UCSD-AML1 (cell line): ENCODE measurements around the gene OGDH.
"Not testable (repeated sequence)": the region's sequence is repeated elsewhere in the genome, so short reads cannot be mapped to it uniquely, and the experiment has no call there.

Experiments used
- DNase-seq: peaks from one replicate; lab custom pipeline; 2025; ENCODE audit not compliant: unreplicated experiment; lab: John Stamatoyannopoulos, UW

OGDH gene

DNA sequence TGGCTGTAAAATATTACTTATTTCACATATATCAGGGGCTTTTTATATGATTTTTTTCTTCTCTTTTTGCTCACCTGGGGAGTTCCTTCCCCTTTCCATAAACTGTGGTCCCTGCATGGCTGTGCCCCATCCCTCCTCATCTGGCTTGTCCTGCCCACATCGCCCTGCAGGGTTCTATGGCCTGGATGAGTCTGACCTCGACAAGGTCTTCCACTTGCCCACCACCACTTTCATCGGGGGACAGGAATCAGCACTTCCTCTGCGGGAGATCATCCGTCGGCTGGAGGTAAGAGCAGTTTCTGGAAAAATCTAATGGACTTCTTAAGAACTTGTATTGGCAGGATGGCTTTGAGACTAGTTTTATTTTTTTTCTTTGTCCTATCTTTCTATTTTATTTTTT is 60.1 kb downstream of the OGDH start:
- no peak for DNase-seq

DNA sequence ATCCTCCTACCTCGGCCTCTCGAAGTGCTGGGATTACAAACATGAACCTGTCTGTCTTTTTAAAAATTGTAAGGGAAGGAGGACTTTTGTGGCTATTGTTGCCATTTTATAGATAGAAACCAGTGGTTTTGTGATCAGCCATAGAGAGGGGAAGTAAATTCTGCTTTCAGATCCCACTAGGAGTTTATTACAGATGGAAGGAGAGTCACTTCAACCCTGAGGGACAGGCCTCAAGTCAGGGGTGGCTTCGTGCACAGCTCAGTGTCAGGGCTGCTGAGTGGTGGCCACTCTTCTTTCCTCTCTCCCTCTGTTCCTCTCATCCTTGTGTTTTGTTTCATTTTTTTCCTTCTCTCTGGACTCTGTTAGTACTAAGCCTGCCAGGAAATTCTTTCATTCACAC is 60.8 kb downstream of the OGDH start:
- DNase-seq, result no peak

DNA sequence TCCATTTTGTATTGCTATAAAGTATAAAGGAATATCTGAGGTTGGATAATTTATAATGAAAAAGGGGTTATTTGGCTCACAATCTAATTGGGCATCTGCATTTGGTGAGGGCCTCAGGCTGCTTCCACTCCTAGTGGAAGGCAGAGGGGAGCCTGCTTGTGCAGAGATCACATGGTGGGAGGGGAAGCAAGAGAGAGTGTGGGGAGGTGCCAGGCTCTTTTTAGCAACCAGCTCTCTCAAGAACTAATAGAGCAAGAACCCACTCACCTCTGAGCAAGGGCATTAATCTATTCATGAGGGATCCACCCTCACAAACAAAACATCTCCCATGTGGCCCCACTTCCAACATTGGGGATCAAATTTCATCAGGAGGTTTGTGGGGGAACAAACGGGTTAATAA is 64.6 kb downstream of the OGDH start:
- DNase-seq, result no peak

DNA sequence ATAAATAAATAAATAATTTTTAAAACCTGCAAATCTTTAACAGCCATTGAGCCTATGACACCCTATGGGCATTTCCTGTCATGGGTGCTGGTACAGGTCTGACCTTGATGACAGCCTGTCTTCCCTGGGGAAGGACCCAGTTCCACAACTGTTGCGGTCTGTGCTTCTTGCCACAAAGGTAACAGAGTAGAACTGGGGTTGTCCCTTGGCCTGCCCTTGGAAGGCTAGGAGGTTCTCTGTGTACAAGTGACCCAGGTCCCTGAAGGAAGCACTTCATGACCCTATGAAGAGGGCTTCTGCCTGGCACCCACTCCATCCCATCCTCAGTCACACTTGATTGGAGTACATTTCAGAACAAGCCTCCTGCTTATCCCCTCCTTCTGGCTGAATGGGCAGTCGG is 66.9 kb downstream of the OGDH start:
- no peak for DNase-seq

DNA sequence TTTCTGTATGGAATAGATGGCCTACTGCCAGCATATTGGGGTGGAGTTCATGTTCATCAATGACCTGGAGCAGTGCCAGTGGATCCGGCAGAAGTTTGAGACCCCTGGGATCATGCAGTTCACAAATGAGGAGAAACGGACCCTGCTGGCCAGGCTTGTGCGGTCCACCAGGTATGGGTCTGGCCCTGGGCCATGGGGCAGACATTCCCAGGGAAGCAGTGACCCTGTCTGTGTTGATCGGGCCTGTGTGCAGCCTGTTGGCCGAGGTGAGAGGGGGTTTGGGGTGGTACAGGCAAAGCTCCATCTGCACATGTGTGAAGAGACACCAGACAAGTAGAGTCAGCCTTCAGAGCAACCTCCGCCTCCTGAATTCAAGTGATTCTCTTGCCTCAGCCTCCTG is 67.3 kb downstream of the OGDH start:
- no peak for DNase-seq

DNA sequence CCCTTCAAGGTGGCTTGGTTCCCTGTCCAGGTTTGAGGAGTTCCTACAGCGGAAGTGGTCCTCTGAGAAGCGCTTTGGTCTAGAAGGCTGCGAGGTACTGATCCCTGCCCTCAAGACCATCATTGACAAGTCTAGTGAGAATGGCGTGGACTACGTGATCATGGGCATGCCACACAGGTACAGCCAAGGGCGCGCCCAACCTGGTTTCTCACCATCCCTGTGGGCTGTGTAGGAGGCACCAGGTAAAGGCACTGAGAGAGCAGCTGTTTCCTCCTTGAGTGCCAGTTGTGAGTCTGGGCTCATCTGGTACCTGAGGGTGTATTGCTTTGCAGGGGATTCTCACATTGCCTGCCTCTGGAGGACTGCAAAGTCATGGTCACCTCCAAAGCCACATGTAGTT is 68.0 kb downstream of the OGDH start:
- no peak for DNase-seq

DNA sequence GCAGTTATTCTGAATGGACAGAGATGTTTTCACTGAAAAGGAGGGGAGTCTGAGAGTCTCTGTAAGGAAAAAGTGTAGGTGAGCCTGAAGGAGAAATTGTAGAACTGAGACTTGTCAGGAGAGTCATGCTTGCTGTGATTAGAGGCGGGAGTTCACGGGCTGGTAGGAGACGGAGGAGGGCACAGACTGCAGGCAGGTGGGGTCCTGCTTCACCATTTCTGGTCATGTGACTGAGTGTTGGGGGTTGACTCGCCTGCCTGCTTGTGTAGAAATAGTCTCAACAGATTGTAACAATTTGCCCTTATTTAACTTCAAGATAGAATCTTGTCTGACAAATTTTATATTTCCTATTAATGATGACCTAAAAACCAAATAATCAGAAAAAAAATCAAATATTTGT is 70.3 kb downstream of the OGDH start:
- no peak for DNase-seq

DNA sequence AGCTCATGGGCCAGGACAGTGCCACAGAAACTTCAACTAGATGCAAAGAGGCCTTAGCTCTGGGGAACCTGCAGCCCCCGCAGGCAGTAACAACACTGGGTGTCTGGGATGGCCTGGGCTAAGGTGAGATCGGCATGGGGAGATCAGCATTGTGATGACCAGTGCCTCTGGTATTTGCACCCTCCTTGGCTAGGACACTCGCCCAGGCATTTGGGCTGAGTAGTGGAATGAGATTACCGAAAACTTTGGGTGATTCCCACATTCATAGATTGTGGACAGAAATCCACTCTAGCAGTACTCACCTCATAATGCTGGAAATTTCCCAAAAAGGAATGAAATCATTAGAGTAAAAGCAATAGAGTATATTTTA is 71.7 kb downstream of the OGDH start:
- DNase-seq, result no peak

DNA sequence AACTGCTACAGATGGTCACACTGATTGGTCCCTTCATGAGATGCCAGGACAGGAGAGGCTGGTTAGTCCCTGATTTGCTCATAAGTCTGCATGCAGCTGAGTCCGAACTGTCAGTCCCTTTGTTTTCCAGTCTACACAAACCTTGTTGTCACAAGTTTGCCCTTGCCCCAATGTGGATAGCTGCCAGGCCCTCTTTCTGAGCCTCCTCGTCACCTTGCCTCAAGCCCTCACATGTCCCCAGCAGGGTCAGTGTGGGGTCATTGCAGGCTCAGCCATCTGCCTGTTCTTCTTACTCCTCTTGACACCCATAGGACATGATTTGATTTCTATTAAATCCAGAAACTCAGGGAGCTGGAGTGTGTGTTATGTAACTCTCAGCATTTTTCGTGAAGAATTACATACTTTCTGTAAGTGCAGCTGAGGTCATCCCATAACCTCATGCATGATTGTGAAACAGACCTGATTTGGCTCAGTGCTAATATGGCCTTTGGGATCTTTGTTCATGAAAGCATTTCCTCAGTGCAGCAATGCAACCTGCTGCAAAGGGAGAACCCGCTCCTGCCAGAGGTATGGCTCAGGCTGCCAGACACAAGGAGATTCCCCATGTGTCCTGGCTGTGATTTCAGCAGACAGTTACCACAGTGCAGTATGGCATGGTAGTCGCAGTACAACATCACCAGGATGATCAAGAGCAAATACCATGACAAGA is 72.2 kb downstream of the OGDH start:
- DNase-seq, result no peak

DNA sequence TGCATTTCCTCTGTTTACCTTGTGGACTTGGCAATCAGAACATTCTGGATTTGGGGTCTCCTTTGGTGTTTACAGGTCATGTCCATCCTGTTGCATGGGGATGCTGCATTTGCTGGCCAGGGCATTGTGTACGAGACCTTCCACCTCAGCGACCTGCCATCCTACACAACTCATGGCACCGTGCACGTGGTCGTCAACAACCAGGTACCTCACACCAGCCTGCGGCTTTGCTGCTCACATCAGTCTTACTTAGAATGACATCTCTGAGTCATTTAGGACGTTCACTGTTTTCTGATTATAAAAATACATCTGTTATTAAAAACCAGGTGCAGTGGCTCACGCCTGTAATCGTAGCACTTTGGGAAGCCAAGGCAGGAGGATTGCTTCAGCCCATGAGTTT is 75.2 kb downstream of the OGDH start:
- DNase-seq, result no peak

DNA sequence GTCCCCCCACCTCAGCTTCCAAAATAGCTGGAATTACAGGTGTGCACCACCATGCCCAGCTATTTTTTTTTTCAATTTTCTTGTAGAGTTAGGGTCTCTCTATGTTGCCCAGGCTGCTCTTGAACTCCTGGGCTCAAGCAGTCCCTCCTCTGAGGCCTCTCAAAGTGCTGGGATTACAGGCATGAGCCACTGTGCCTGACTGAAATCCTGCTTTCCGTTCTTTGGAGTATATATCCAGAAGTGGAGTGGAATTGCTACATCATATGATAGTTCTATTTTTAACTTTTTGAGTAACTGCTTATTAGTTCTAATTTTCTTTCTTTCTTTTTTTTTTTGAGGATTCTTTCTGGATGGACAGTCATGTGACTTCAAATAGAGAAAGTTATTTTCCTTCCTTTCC is 79.3 kb downstream of the OGDH start:
- DNase-seq, result no peak

DNA sequence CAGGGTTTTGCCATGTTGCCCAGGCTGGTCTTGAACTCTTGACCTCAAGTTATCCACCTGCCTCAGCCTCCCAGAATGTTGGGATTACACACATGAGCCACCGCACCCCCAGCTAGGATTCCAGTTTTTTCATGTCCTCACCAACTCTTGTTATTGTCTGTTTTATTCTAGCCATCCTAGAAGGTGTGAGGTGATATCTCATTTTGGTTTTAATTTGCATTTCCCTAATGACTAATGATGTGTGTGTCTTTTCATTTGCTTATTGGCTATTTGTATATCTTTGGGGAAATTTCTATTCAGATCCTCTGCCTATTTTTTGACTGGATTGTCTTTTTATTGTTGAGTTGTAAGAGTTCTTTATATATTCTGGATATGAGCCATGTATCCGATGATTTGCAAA is 83.0 kb downstream of the OGDH start:
- DNase-seq, result no peak

DNA sequence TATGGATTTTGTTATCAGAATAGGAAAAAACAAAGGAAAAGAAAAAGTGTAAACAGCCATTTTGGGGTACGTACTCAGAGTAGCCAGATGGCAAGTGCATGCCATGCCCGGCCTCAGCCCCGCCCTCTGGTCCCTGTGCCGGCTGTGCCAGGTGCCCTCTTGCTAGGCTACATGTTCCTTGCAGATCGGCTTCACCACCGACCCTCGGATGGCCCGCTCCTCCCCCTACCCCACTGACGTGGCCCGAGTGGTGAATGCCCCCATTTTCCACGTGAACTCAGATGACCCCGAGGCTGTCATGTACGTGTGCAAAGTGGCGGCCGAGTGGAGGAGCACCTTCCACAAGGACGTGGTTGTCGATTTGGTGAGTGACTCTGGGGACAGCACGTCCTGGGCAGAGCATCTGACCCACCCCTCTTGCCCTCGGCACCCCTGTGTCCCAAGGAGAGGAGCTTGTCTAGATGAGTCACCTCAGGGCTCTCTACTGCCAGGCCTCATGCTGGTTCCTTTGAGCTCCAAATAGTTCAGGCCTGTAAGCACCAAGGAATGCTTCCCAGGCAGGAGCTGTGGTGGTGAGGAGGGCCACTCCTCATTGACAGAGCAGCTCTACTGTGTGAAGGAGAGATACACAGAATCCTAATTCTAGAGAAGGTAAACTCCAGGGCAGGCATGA is 87.3 kb downstream of the OGDH start:
- no peak for DNase-seq

DNA sequence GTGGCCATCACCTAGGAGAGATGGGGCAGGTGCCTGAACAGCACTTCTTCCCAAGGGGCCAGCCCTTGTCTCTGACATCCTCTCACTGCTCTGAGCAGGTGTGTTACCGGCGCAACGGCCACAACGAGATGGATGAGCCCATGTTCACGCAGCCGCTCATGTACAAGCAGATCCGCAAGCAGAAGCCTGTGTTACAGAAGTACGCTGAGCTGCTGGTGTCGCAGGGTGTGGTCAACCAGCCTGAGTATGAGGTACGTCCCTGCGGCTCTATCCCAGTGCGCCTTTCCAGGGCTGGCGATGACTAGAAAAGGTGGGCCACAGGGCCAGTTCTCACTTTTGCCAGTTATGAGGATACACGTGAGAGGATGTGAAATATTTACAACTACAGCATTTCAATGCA is 87.9 kb downstream of the OGDH start:
- no peak for DNase-seq

DNA sequence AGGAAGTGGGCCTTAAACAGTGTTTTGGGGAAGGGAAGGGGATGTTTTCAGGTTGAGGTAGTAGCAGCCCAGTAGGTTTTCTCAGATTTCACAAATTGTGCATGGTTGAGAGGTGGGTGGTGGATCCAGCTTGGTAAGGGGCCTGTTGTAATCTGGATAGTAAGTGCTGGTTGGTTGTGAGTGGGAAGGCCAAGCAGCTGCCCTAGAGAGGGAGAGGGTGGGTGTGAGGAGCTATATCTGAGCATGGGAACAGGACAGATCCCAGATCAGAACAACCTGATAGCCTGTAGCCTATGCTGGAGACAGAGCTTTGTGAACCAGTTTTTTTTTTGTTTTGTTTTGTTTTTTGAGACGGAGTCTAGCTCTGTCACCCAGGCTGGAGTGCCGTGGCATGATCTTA is 88.3 kb downstream of the OGDH start:
- no peak for DNase-seq

DNA sequence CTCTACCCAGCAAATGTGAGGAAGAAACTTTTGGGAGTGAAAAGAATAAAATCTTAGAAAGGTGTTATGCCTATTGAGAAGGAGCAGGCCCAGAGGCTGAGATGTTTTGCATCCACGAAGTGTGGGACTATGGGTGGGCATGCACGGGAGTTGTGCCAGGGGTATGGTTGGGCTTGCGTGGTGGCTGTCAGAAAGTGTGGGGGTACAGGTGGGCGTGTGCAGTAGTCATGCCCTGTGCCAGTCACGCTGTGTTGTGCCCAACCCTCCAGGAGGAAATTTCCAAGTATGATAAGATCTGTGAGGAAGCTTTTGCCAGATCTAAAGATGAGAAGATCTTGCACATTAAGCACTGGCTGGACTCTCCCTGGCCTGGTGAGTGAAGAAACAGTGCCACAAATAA is 89.3 kb downstream of the OGDH start:
- DNase-seq, result no peak

DNA sequence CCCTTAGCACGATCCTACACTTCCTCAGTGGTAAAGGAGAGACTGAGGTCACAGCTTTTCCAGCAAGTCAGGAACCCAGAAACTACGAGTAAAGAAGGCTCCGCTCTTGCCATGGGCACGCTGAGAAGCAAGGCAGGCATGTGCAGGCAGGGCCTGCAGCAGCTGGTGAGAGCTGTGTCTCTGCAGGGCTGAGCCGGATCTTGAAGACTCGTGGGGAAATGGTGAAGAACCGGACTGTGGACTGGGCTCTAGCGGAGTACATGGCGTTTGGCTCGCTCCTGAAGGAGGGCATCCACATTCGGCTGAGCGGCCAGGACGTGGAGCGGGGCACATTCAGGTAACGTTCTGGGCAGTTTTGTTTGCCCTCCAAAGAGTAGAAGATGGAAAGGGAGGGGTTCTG is 90.3 kb downstream of the OGDH start:
- DNase-seq, result no peak

DNA sequence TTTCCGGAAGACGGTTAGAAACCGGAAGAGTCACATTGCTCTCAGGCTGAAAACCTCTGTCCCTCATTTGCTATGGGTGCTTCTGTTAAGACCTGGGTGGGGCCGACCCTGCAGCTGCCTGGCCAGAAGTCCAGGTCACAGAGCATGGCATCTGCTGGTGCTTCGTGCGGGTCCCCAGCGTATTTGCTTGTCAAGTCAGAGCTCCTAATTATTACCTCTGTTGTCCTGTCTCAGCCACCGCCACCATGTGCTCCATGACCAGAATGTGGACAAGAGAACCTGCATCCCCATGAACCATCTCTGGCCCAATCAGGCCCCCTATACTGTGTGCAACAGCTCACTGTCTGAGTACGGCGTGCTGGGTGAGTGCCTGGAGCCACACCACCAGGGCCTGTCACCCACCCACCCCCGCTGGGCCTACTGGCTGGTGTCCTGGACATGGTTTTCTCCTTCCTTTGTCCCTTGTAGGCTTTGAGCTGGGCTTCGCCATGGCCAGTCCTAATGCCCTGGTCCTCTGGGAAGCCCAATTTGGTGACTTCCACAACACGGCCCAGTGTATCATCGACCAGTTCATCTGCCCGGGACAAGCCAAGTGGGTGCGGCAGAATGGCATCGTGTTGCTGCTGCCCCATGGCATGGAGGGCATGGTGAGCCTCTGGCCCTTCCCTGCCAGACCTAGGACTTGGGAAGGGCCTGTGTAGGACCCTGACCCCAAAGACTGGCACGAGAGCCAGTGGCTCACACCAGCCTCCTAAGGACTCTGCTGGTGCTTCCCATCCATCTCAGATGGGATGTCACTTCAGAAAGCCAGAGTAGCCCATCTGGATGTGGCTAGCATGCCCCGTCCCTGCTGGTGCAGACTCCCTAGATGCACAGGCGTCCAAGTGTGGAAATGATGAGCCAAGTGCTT is 91.0 kb downstream of the OGDH start:
- no peak for DNase-seq

DNA sequence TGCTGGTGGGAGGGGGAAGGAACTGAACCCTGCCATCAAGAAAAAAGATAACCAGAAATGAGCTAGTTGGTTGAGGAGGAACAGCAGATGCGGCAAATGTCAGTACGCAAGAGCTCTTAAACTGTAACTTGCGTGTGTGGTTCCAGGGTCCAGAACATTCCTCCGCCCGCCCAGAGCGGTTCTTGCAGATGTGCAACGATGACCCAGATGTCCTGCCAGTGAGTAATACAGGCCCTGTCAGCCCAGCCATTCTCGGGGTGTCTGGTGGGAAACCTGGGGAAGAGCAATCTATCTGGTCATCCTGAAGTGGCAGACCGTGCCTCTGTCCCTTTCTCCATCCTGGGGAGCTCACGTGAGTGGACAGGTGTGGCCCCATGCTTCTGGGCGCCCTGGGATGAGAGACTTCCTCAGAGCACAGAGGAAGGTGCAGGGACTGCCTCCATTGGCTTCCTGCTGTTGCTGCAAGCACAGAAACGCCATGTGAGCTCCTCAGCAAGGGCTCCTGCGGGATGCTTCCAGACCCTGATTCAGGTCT is 91.7 kb downstream of the OGDH start:
- no peak for DNase-seq

DNA sequence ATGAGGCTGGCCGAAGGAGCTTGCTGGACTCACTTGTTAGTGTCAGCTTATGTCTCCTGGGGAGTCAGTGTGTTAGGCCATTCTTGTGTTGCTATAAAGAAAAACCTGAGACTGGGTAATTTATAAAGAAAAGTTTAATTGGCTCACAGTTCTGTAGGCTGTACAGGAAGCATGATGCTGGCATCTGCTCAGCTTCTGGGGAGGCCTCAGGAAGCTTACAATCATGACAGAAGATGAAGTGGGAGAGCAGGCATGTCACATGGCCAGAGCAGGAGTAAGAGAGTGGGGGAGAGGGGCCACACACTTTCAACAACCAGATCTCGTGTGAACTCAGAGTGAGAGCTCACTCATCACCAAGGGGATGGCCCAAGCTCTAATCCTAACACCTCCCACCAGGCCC is 93.2 kb downstream of the OGDH start:
- DNase-seq, result not testable (repeated sequence)

DNA sequence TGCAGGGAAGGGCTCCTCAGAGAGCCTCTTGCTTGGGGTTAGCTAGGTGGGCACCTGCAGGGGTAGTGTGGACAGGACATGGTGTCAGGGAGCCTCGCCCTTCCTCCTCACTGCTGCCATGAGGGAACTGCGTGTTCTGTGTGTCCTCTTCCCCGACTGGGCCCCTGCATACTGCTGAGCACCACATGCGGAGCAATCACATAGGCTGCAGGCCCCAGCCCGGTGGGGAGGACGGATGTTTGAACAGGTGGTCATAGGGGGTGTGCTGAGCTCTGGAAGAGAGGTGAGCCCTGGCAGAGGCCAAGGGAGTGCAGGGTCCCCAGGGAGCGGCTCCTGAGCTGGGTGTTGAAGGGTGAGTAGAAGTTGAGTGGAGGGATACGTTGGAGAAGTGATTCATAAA is 93.9 kb downstream of the OGDH start:
- DNase-seq, result no peak

DNA sequence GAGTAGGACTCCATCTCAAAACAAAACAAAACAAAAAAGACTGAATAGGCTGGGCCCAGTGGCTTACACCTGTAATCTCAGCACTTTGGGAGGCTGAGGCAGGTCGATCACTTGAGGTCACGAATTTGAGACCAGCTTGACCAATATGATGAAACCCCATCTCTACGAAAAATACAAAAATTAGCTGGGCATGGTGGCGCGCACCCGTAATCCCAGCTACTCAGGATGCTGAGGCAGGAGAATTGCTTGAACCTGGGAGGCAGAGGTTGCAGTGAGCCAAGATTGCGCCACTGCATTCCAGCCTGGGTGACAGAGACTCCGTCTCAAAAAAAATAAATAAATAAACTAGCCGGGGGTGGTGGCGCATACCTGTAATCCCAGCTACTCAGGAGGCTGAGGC is 97.0 kb downstream of the OGDH start:
- not testable (repeated sequence) for DNase-seq
